ENCODE data around the gene PLK2.

GRCh38 chr5:58450811-58451629 is 8.9 kb downstream of the PLK2 start:
- TF ChIP-seq CTCF (IDR thresholded peaks at IDR 0.05) (no peak), ELK1 (IDR thresholded peaks at IDR 0.05; ENCODE audit: low read depth, low read length) (no peak), TP53 (CRISPR knock-in tag; IDR thresholded peaks at IDR 0.05) (no peak), EP300 (IDR thresholded peaks at IDR 0.05) (no peak), RAD21 (conservative IDR thresholded peaks at IDR 0.05 in 1 of 2, IDR thresholded peaks at IDR 0.05 in 1 of 2) (no peak; a peak in 1 of 5 replicates), RCOR1 (IDR thresholded peaks at IDR 0.05; ENCODE audit: low read depth, low read length) (no peak), RFX5 (IDR thresholded peaks at IDR 0.05) (no peak)

Measured in A549 (cell line).